ENCODE measurements around the gene MTCL1.

DNA sequence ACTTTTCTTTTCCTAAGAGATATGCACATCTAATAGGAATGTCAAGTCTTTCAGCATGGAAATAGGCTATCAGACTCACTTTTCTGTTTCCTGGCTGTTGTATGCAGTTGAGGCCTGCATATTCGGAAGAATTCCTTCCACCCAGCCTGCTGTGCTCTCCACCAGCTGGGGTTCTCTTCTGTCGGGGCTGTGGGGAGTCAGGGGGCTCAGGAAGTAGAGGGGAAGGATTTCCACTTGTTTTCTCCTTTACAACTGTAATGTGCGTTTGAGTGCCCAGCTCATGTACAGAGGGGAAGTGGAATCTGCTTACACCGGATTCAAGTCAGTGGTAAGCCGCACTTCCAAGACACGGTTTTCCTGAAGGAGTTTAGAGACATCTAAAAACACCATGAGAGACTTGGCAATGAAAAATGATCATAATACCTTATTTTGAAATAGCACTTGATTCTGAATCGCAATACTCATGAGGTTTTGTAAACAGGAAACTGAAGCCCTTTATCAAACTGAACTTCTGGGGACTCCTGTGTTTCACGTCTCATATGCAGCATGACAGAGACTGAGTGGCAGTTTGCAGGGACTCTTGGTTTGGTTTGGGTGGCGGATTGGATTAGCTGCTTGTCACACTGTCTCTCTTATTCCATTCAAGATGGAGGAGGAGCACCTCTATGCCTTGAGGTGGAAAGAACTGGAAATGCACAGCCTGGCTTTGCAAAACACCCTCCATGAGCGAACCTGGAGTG lies 90.4 kb downstream of the MTCL1 start:
- TF ChIP-seq, protein P1, sequence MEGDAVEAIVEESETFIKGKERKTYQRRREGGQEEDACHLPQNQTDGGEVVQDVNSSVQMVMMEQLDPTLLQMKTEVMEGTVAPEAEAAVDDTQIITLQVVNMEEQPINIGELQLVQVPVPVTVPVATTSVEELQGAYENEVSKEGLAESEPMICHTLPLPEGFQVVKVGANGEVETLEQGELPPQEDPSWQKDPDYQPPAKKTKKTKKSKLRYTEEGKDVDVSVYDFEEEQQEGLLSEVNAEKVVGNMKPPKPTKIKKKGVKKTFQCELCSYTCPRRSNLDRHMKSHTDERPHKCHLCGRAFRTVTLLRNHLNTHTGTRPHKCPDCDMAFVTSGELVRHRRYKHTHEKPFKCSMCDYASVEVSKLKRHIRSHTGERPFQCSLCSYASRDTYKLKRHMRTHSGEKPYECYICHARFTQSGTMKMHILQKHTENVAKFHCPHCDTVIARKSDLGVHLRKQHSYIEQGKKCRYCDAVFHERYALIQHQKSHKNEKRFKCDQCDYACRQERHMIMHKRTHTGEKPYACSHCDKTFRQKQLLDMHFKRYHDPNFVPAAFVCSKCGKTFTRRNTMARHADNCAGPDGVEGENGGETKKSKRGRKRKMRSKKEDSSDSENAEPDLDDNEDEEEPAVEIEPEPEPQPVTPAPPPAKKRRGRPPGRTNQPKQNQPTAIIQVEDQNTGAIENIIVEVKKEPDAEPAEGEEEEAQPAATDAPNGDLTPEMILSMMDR (IDR thresholded peaks at IDR 0.05) = no peak
- no peak for TF ChIP-seq POLR2AphosphoS5 (IDR thresholded peaks at IDR 0.05)
